Loucy (cell line): Measurements from ENCODE around the gene NLGN1.

Experiments
- H2AFZ ChIP-seq: fragments of 200-600 bp; sonication (generic); 2 replicates; pipeline ENCODE4 v1.6.0; 2016; ENCODE audit warnings: antibody characterized with exemption, mild to moderate bottlenecking, low read length, moderate library complexity
- H3F3A ChIP-seq: fragments of 200-600 bp; 2 replicates; pipeline ENCODE4 v1.6.0; 2016; ENCODE audit warnings: antibody characterized with exemption, low read depth, mild to moderate bottlenecking
- H3K27me3 ChIP-seq: fragments of 200-600 bp; sonication (generic); 2 replicates; pipeline ENCODE4 v1.6.1; 2014; ENCODE audit warnings: low read length, mild to moderate bottlenecking; ENCODE audit not compliant: insufficient read depth, poor library complexity, severe bottlenecking
- H3K36me3 ChIP-seq: fragments of 200-600 bp; sonication (generic); 2 replicates; pipeline ENCODE4 v1.6.1; 2016; ENCODE audit warnings: low read length; ENCODE audit not compliant: insufficient read depth
- H3K4me1 ChIP-seq: fragments of 200-600 bp; sonication (generic); 2 replicates; pipeline ENCODE4 v1.5.1; 2014; ENCODE audit warnings: low read length, mild to moderate bottlenecking; ENCODE audit not compliant: insufficient read depth, poor library complexity, severe bottlenecking
- H3K4me2 ChIP-seq: fragments of 200-600 bp; sonication (generic); 2 replicates; pipeline ENCODE4 v1.6.0; 2014; ENCODE audit warnings: antibody characterized with exemption, low read length, low read depth, mild to moderate bottlenecking; ENCODE audit not compliant: poor library complexity, severe bottlenecking
- H3K4me3 ChIP-seq: fragments of 200-600 bp; sonication (generic); 2 replicates; pipeline ENCODE4 v1.5.1; 2014; ENCODE audit warnings: low read length, mild to moderate bottlenecking, mixed read lengths; ENCODE audit not compliant: poor library complexity, severe bottlenecking
- H3K79me2 ChIP-seq: fragments of 200-600 bp; sonication (generic); 2 replicates; pipeline ENCODE4 v1.6.1; 2014; ENCODE audit warnings: low read length; ENCODE audit not compliant: insufficient read depth
- H3K9ac ChIP-seq: fragments of 200-600 bp; sonication (generic); 2 replicates; pipeline ENCODE4 v1.6.0; 2014; ENCODE audit warnings: mild to moderate bottlenecking, low read depth, low read length, moderate library complexity; ENCODE audit not compliant: poor library complexity, severe bottlenecking
- H3K9me2 ChIP-seq: fragments of 200-600 bp; sonication (generic); replicated peaks from 2 replicates; pipeline ENCODE4 v1.6.1; 2016; ENCODE audit warnings: low read depth, low read length, mixed read lengths
- H3K9me3 ChIP-seq: fragments of 200-600 bp; sonication (generic); 2 replicates; pipeline ENCODE4 v1.6.1; 2014; ENCODE audit warnings: mild to moderate bottlenecking, antibody characterized with exemption, low read length, low read depth; ENCODE audit not compliant: insufficient read depth
- H4K20me1 ChIP-seq: fragments of 200-600 bp; sonication (generic); 2 replicates; pipeline ENCODE4 v1.6.0; 2014; ENCODE audit warnings: antibody characterized with exemption, low read length, mild to moderate bottlenecking; ENCODE audit not compliant: insufficient read depth, poor library complexity, severe bottlenecking
- CTCF ChIP-seq: fragments of 200-600 bp; sonication (generic); conservative IDR thresholded peaks from 2 replicates; pipeline ENCODE4 v1.5.1; 2014; ENCODE audit warnings: mild to moderate bottlenecking, antibody characterized with exemption, low read length
- EZH2phosphoT487 ChIP-seq: fragments of 200-600 bp; IDR thresholded peaks from 2 replicates; pipeline ENCODE4 v1.6.1; 2018; ENCODE audit warnings: antibody characterized with exemption, mild to moderate bottlenecking, moderate library complexity, borderline replicate concordance

Gene NLGN1

GRCh38 chr3:173869766-173870165 is 472.2 kb downstream of the NLGN1 start:
- no peaks in the 10 kb centered on the region; the same call in 1 of the 2 replicates for H3F3A ChIP-seq
- no peaks in the 10 kb centered on the region for H3K9me2 ChIP-seq
- no peaks in the 10 kb centered on the region for H3K4me1 ChIP-seq
- no peaks in the 10 kb centered on the region for H4K20me1 ChIP-seq
- TF ChIP-seq CTCF, result no peak
- TF ChIP-seq EZH2phosphoT487, result no peak
- H3K9me3 ChIP-seq, result no peaks in the 10 kb centered on the region
- H3K4me2 ChIP-seq, result no peak overlapping the region
- H3K79me2 ChIP-seq, result no peaks in the 10 kb centered on the region
- no peaks in the 10 kb centered on the region for H3K27me3 ChIP-seq
- no peaks in the 10 kb centered on the region for H3K36me3 ChIP-seq
- no peak overlapping the region for H2AFZ ChIP-seq
- H3K4me3 ChIP-seq, result no peak overlapping the region
- no peak overlapping the region for H3K9ac ChIP-seq

GRCh38 chr3:173870976-173871375 is 473.4 kb downstream of the NLGN1 start:
- no peak overlapping the region for H3K4me2 ChIP-seq
- no peaks in the 10 kb centered on the region for H3K36me3 ChIP-seq
- no peak overlapping the region for H3K4me3 ChIP-seq
- TF ChIP-seq CTCF (no peak), EZH2phosphoT487 (no peak)
- H3K9me3 ChIP-seq, result no peaks in the 10 kb centered on the region
- H3K9ac ChIP-seq, result no peak overlapping the region
- no peaks in the 10 kb centered on the region for H3K27me3 ChIP-seq
- H2AFZ ChIP-seq, result no peak overlapping the region
- no peaks in the 10 kb centered on the region for H3K9me2 ChIP-seq
- no peaks in the 10 kb centered on the region for H4K20me1 ChIP-seq
- H3K4me1 ChIP-seq, result no peaks in the 10 kb centered on the region
- H3F3A ChIP-seq, result no peaks in the 10 kb centered on the region; the same call in 1 of the 2 replicates
- no peaks in the 10 kb centered on the region for H3K79me2 ChIP-seq

GRCh38 chr3:173875790-173876189 is 478.2 kb downstream of the NLGN1 start:
- Histone ChIP-seq H4K20me1 (no peaks in the 10 kb centered on the region), H3K9me2 (no peaks in the 10 kb centered on the region), H3F3A (no peaks in the 10 kb centered on the region; the same call in 1 of the 2 replicates), H3K9me3 (no peaks in the 10 kb centered on the region), H3K27me3 (no peaks in the 10 kb centered on the region), H3K79me2 (no peaks in the 10 kb centered on the region), H3K9ac (no peak overlapping the region), H2AFZ (no peak overlapping the region), H3K4me1 (no peaks in the 10 kb centered on the region), H3K4me3 (no peak overlapping the region), H3K36me3 (no peaks in the 10 kb centered on the region), H3K4me2 (no peak overlapping the region)
- TF ChIP-seq EZH2phosphoT487 (no peak), CTCF (no peak)
